SK-N-SH (cell line): ENCODE results near the gene IGF1R. TPM values are rescaled to one million over a fixed set of nuclear protein-coding genes. Genes with fewer than 3 reads are reported as not detected.

ENCODE experiments used
- CTCF ChIA-PET: fragments of 300-600, 350-600 bp; formaldehyde crosslinking; extraction: SDS; loops from one replicate; lab custom pipeline; 2021; lab: Yijun Ruan, JAX
- POLR2A ChIA-PET: fragments of 350-600 bp; sonication (Branson Sonifier 250); formaldehyde crosslinking; extraction: SDS; loops from one replicate; lab custom pipeline; 2020; ENCODE audit warnings: antibody characterized with exemption, inconsistent platforms; lab: Yijun Ruan, JAX
- DNase-seq: peaks from one replicate; pipeline ENCODE4 v3.0.0; 2012
- H2AFZ ChIP-seq: fragments of 200-600 bp; sonication (generic); 2 replicates; pipeline ENCODE4 v1.8.1; 2016; ENCODE audit warnings: antibody characterized with exemption, mild to moderate bottlenecking, low read depth
- H3F3A ChIP-seq: fragments of 200-600 bp; sonication (generic); replicated peaks from 2 replicates; pipeline ENCODE3; 2016; ENCODE audit warnings: antibody characterized with exemption, mild to moderate bottlenecking; ENCODE audit not compliant: insufficient read depth
- H3K27ac ChIP-seq, 2 experiments: fragments of 200-500 bp in 1 of 2; fragments of 200-600 bp in 1 of 2; sonication (Bioruptor generic) in 1 of 2; sonication (generic), shearing (Covaris generic) in 1 of 2; 2 replicates each; pipeline versions ENCODE4 v1.5.1 to v1.6.1; 2014 to 2016; ENCODE audit warnings: low read depth in 2 of 2, inconsistent platforms in 1 of 2, low read length in 1 of 2, mild to moderate bottlenecking in 1 of 2, mixed read lengths in 1 of 2
- H3K27me3 ChIP-seq: fragments of 200-600 bp; sonication (generic), shearing (Covaris generic); 2 replicates; pipeline ENCODE4 v1.6.1; 2016; ENCODE audit warnings: mixed run types; ENCODE audit not compliant: insufficient read depth
- H3K36me3 ChIP-seq, 2 experiments: fragments of 200-500 bp in 1 of 2; fragments of 200-600 bp in 1 of 2; sonication (Bioruptor generic) in 1 of 2; sonication (generic) in 1 of 2; replicated peaks in 1 of 2; 2 replicates each; pipeline versions ENCODE3 to v1.5.1; 2014 to 2016; ENCODE audit warnings: low read length in 1 of 2, mild to moderate bottlenecking in 1 of 2; ENCODE audit not compliant: insufficient read depth in 2 of 2, control insufficient read depth in 1 of 2
- H3K4me1 ChIP-seq, 2 experiments: fragments of 200-500 bp in 1 of 2; fragments of 200-600 bp in 1 of 2; sonication (Bioruptor generic) in 1 of 2; sonication (generic), shearing (Covaris generic) in 1 of 2; 2 replicates each; pipeline versions ENCODE4 v1.5.1 to v1.6.1; 2014 to 2016; ENCODE audit warnings: low read depth in 1 of 2, low read length in 1 of 2, mixed run types in 1 of 2; ENCODE audit not compliant: insufficient read depth in 2 of 2, control insufficient read depth in 1 of 2
- H3K4me2 ChIP-seq: fragments of 200-600 bp; sonication (generic), shearing (Covaris generic); 2 replicates; pipeline ENCODE4 v1.6.1; 2017; ENCODE audit warnings: mixed run types
- H3K4me3 ChIP-seq, 2 experiments: fragments of 200-500 bp in 1 of 2; fragments of 200-600 bp in 1 of 2; sonication (Bioruptor generic) in 1 of 2; sonication (generic), shearing (Covaris generic) in 1 of 2; 2 replicates each; pipeline versions ENCODE4 v1.5.1 to v1.8.1; 2014 to 2016; ENCODE audit warnings: low read depth in 2 of 2, inconsistent platforms in 1 of 2, low read length in 1 of 2, mild to moderate bottlenecking in 1 of 2, mixed read lengths in 1 of 2, moderate library complexity in 1 of 2
- H3K79me2 ChIP-seq: fragments of 200-600 bp; sonication (generic); 2 replicates; pipeline ENCODE4 v1.8.1; 2017; ENCODE audit warnings: mild to moderate bottlenecking; ENCODE audit not compliant: insufficient read depth
- H3K9ac ChIP-seq: fragments of 200-600 bp; sonication (generic); 2 replicates; pipeline ENCODE4 v1.6.1; 2017; ENCODE audit warnings: mixed run types
- H3K9me2 ChIP-seq: fragments of 200-600 bp; sonication (generic); 2 replicates; pipeline ENCODE4 v1.6.1; 2017; ENCODE audit warnings: mixed run types
- H3K9me3 ChIP-seq: fragments of 200-600 bp; sonication (generic); 2 replicates; pipeline ENCODE4 v1.6.1; 2017; ENCODE audit warnings: mixed run types, mild to moderate bottlenecking, moderate library complexity
- H4K20me1 ChIP-seq: fragments of 200-600 bp; sonication (generic); 2 replicates; pipeline ENCODE4 v1.6.1; 2017; ENCODE audit warnings: mild to moderate bottlenecking, mixed run types; ENCODE audit not compliant: insufficient read depth
- CHD2 ChIP-seq: fragments of 150-350 bp; IDR thresholded peaks from 2 replicates; pipeline ENCODE4 v1.6.1; 2018; ENCODE audit warnings: low read length; ENCODE audit not compliant: partially characterized antibody
- EP300 ChIP-seq, 2 experiments: IDR thresholded peaks; 2 replicates each; pipeline versions ENCODE4 v1.4.0 to v1.6.1; 2012; ENCODE audit warnings: borderline replicate concordance in 1 of 2, low read depth in 1 of 2, low read length in 1 of 2
- FOSL2 ChIP-seq: IDR thresholded peaks from 2 replicates; pipeline ENCODE4 v1.4.0; 2012; ENCODE audit warnings: low read depth, mild to moderate bottlenecking, moderate library complexity, borderline replicate concordance
- FOXJ3 ChIP-seq: sonication (generic); formaldehyde crosslinking; IDR thresholded peaks from 2 replicates; pipeline ENCODE4 v1.5.1; 2020; ENCODE audit warnings: mild to moderate bottlenecking, missing genetic modification reagents
- FOXM1 ChIP-seq: IDR thresholded peaks from 2 replicates; pipeline ENCODE4 v1.4.0; 2012; ENCODE audit warnings: low read depth, mild to moderate bottlenecking
- GATA2 ChIP-seq: sonication (generic); formaldehyde crosslinking; IDR thresholded peaks from 2 replicates; pipeline ENCODE4 v1.5.0; 2020; ENCODE audit warnings: mild to moderate bottlenecking, missing genetic modification reagents
- JUND ChIP-seq: IDR thresholded peaks from 2 replicates; pipeline ENCODE4 v1.4.0; 2012
- PBX3 ChIP-seq: IDR thresholded peaks from 2 replicates; pipeline ENCODE4; 2012
- RAD21 ChIP-seq: IDR thresholded peaks from 2 replicates; pipeline ENCODE4 v1.6.1; 2012; ENCODE audit warnings: mild to moderate bottlenecking, low read length
- REST ChIP-seq: IDR thresholded peaks from 2 replicates; pipeline ENCODE4 v1.6.1; 2012; ENCODE audit warnings: mild to moderate bottlenecking, low read depth, low read length, moderate library complexity
- SIN3A ChIP-seq: IDR thresholded peaks from 2 replicates; pipeline ENCODE4 v1.6.1; 2012; ENCODE audit warnings: low read depth, mild to moderate bottlenecking, low read length, moderate library complexity, borderline replicate concordance
- TCF12 ChIP-seq: IDR thresholded peaks from 2 replicates; pipeline ENCODE4 v1.4.0; 2012
- TEAD4 ChIP-seq: IDR thresholded peaks from 2 replicates; pipeline ENCODE4 v1.4.0; 2012; ENCODE audit warnings: mild to moderate bottlenecking, borderline replicate concordance; ENCODE audit not compliant: insufficient read depth
- USF1 ChIP-seq: IDR thresholded peaks from 2 replicates; pipeline ENCODE4 v1.4.0; 2012; ENCODE audit warnings: low read depth, borderline replicate concordance
- USF2 ChIP-seq: fragments of 150-350 bp; IDR thresholded peaks from 2 replicates; pipeline ENCODE4 v1.6.1; 2017; ENCODE audit warnings: antibody characterized with exemption, low read length, low read depth, borderline replicate concordance
- YY1 ChIP-seq: IDR thresholded peaks from 2 replicates; pipeline ENCODE4 v1.4.0; 2012; ENCODE audit warnings: low read depth, mild to moderate bottlenecking
- ZBTB33 ChIP-seq: IDR thresholded peaks from 2 replicates; pipeline ENCODE4 v1.4.0; 2012; ENCODE audit warnings: low read depth, borderline replicate concordance
- WGBS: methylation state at CpG from one replicate; pipeline ENCODE4 v1.1.6; 2017; ENCODE audit warnings: low lambda C conversion rate; 5-methylcytosine and 5-hydroxymethylcytosine counted together
- polyA plus RNA-seq, 3 experiments: library from polyadenylated mRNA; depleted of rRNA; stranded (reverse); fragments of >200 nt; gene quantifications; 2 replicates each; pipeline ENCODE4 v1.2.3, GENCODE V29; 2012

Gene IGF1R
- polyA plus RNA-seq, 1 of the 3 experiments (the other 2 are of a cell fraction) = 9.5 TPM

- TF ChIP-seq USF1 (no peak), RAD21 (no peak), JUND (peak; percentile 64), TCF12 (peak; percentile 92), ZBTB33 (no peak), YY1 (no peak), CHD2 (no peak), FOXJ3 (no peak), FOXM1 (no peak), FOSL2 (peak; percentile 64; the same call in 1 of the 2 replicates), EP300 (IDR thresholded peaks at IDR 0.05; ENCODE audit: borderline replicate concordance in 1 of 2, low read depth in 1 of 2, low read length in 1 of 2) (peak in 1 of 2 experiments; percentile 71; a peak in 2 of 4 replicates), TEAD4 (peak; percentile 64), SIN3A (peak; percentile 19; the same call in 1 of the 2 replicates), GATA2 (no peak), PBX3 (peak; percentile 55)
Measured at GRCh38 chr15:98856532-98856907, 208.2 kb downstream of the IGF1R start (continued).

GRCh38 chr15:98858610-98859023, 210.3 kb downstream of the IGF1R start:
- Histone ChIP-seq H3K9me3 (no peaks in the 10 kb centered on the region), H4K20me1 (no peaks in the 10 kb centered on the region; the same call in 1 of the 2 replicates), H3F3A (peaks cover 20% of the 10 kb centered on the region), H3K9ac (no peak overlapping the region)
- TF ChIP-seq FOXJ3 (no peak), USF1 (no peak), FOXM1 (no peak), CHD2 (no peak), REST (no peak), TCF12 (no peak), RAD21 (no peak), USF2 (no peak), YY1 (no peak)
- TF ChIP-seq, all 33 proteins: peak for 0
- ChIA-PET CTCF (interaction anchor here (1.2 to 5.6 kb wide), 4 partner anchors 8 to 211 kb away, joined by 3 to 32 read pairs (median 6); partner anchors contain the start of gene IGF1R), POLR2A (interaction anchor here (0.7 kb wide), 1 partner anchor 26 kb away, joined by 3 read pairs; no protein-coding TSS in a partner anchor)
- H2AFZ ChIP-seq = no peak overlapping the region
- DNase-seq = no peak
- H3K4me1 ChIP-seq = peaks cover 39 to 43% of the 10 kb centered on the region in 2 experiments
- H3K9me2 ChIP-seq = no peaks in the 10 kb centered on the region
- H3K27me3 ChIP-seq = no peaks in the 10 kb centered on the region
- no peak overlapping the region for H3K27ac ChIP-seq
- no peak overlapping the region for H3K4me2 ChIP-seq
- WGBS = 87% methylated on average over 9 of the region's 9 CpGs
- peaks cover 67% of the 10 kb centered on the region for H3K79me2 ChIP-seq
- H3K36me3 ChIP-seq = no peaks in the 10 kb centered on the region
- no peak overlapping the region for H3K4me3 ChIP-seq
